Measurements from ENCODE around the gene IQSEC3.

DNA sequence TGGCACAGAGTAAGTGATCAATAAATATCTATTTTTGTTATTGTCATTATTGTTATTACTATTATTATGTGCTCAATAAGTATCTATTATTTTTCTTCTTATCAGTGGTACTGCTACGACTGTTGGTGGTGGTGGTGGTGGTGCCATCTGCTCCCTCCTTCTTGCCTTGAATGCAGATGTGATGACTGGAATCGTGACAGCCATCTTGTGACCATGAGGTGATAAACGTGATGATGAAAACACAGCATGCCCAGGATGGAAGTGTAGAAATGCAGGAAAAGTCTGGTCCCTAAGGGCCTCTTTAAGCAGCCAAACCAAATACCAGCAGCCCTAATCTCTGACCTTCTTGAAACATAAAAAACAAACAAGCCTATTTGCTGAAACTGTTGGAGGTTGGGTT lies 125.0 kb downstream of the IQSEC3 start:
- TF ChIP-seq POLR2A (IDR thresholded peaks at IDR 0.05): no peak
- TF ChIP-seq, protein P1, sequence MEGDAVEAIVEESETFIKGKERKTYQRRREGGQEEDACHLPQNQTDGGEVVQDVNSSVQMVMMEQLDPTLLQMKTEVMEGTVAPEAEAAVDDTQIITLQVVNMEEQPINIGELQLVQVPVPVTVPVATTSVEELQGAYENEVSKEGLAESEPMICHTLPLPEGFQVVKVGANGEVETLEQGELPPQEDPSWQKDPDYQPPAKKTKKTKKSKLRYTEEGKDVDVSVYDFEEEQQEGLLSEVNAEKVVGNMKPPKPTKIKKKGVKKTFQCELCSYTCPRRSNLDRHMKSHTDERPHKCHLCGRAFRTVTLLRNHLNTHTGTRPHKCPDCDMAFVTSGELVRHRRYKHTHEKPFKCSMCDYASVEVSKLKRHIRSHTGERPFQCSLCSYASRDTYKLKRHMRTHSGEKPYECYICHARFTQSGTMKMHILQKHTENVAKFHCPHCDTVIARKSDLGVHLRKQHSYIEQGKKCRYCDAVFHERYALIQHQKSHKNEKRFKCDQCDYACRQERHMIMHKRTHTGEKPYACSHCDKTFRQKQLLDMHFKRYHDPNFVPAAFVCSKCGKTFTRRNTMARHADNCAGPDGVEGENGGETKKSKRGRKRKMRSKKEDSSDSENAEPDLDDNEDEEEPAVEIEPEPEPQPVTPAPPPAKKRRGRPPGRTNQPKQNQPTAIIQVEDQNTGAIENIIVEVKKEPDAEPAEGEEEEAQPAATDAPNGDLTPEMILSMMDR (IDR thresholded peaks at IDR 0.05): no peak

All from body of pancreas (tissue), 4 donors.